ENCODE results near the gene BICDL1.
A peak's percentile ranks its signal among the peaks of the same experiment; 100 is the strongest.

Gene BICDL1

DNA sequence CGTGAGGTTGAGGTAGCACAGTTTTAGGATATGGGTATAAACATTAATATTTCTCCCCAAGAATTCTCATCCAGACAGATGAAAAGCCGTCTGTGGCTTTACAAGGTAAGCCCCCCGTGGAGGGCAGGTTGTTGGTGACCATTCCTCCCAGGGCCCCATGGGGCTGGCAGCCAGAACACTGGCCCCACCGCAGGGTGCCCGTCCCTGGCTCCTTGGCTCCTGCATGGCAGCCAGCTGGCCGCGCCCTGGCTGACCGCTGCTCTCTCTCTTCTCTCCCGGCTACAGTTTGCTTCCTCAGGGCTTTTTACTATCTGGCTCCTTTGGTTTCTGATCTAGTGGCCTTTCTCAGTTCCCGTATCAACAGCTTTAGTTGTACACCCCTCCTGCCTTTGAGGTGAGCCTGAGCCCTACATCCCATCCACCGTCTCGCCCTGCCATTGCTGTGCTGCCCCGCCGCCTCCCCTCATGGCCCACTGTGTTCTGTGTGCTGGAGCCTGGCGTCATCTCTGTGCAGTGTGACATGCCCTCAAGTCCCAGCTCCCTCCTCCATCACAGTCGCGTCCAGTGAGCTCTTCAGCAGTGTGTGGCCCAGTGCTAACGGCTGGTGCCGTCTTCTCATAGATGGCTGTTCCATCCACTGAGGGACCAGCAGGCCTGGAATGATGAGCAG is 101.7 kb downstream of the BICDL1 start:
- H3K27me3 ChIP-seq (ENCODE audit: control insufficient read depth, insufficient read depth, low read length) = no peaks in the 10 kb centered on the region
- no peaks in the 10 kb centered on the region for H3K9me3 ChIP-seq (ENCODE audit: control insufficient read depth, insufficient read depth, low read length)

DNA sequence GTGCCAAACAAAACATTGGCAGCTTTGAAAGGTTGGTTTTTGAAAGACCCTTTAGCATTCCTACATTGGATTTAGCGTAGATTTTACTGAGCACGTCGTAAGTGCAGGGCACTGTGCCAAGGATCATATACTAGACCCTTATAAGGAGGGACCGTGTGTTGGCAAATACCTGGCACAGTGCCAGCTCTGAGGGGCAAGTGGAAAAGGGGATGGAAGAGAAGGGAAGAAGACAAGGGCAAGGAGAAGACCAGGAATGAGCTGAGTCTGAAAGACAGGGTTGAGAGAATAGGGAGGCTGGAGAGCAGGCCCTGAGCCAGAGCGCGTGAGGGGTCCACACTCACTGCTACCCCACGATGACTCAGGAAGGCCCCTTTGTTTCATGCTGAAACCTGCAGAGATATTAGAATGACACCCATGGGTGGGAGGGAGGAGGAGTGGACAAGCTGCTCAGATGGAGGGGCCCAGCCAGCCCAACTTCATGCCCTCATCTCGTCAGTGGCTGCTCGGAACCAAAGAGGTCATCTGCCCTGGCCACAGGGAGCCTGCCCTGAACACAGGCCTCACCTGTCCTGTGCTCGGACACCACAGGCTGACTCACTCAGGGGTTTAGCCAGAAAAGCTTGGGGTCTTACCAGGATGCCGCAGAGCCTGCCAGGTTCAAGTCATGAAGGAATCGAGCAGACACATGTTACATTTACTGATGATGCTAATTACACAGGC is 102.5 kb downstream of the BICDL1 start:
- H3K9me3 ChIP-seq (ENCODE audit: control insufficient read depth, insufficient read depth, low read length) = no peaks in the 10 kb centered on the region
- no peaks in the 10 kb centered on the region for H3K27me3 ChIP-seq (ENCODE audit: control insufficient read depth, insufficient read depth, low read length)
- peaks cover 8% of the 10 kb centered on the region for H3K4me1 ChIP-seq (ENCODE audit: control insufficient read depth, insufficient read depth, low read length)
- peaks cover 4% of the 10 kb centered on the region for H3K36me3 ChIP-seq (ENCODE audit: control insufficient read depth, insufficient read depth, low read length)
- H3K4me3 ChIP-seq (ENCODE audit: low read depth, low read length) = no peak overlapping the region
- H3K9ac ChIP-seq (ENCODE audit: low read depth, low read length) = no peak overlapping the region

More for the DNA sequence above, 101.7 kb downstream of the BICDL1 start:
- no peak overlapping the region for H3K9ac ChIP-seq (ENCODE audit: low read depth, low read length)
- peaks cover 12% of the 10 kb centered on the region for H3K4me1 ChIP-seq (ENCODE audit: control insufficient read depth, insufficient read depth, low read length)
- no peak overlapping the region for H3K4me3 ChIP-seq (ENCODE audit: low read depth, low read length)
- H3K36me3 ChIP-seq (ENCODE audit: control insufficient read depth, insufficient read depth, low read length) = peaks cover 3% of the 10 kb centered on the region

DNA sequence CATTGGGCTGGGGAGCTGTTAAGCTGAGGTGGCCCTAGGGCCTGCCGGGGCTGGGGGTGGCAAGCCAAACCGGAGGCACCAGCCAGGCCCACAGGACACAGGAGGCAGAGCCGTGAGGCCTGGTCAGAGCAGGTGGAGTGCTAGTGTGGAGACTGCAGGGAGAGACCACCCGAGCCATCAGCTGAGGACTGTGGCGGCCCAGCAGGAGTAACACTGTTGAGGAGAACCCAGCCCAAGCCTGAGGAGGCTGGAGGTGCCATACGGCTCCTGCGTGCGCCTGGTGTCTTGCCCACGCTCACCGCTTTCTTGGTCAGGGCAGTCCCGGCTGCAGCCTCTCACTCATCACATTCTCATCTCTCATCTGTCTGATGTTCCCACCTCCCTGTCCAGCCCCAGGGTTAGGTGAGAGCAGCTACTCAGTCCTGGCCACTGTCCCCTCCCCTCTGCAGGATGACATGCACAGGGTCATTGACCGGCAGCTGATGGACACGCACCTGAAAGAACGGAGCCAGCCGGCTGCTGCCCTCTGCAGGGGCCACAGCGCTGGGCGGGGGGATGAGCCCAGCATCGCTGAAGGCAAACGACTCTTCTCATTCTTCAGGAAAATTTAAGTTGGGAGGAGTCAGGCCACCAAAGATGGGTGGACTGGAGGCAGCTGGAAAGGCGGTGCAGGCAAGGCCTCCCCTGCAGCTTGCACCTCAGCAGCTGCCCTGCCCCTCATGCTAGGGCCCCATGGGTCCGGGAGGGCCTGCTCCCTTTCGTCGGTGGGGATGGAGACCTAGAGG is 103.7 kb downstream of the BICDL1 start:
- H3K9me3 ChIP-seq (ENCODE audit: control insufficient read depth, insufficient read depth, low read length) = no peaks in the 10 kb centered on the region
- no peaks in the 10 kb centered on the region for H3K27me3 ChIP-seq (ENCODE audit: control insufficient read depth, insufficient read depth, low read length)
- H3K4me3 ChIP-seq (ENCODE audit: low read depth, low read length) = no peak overlapping the region
- H3K36me3 ChIP-seq (ENCODE audit: control insufficient read depth, insufficient read depth, low read length) = peaks cover 6% of the 10 kb centered on the region
- H3K9ac ChIP-seq (ENCODE audit: low read depth, low read length) = peak overlapping the region; percentile 47
- peaks cover 3% of the 10 kb centered on the region for H3K4me1 ChIP-seq (ENCODE audit: control insufficient read depth, insufficient read depth, low read length)

DNA sequence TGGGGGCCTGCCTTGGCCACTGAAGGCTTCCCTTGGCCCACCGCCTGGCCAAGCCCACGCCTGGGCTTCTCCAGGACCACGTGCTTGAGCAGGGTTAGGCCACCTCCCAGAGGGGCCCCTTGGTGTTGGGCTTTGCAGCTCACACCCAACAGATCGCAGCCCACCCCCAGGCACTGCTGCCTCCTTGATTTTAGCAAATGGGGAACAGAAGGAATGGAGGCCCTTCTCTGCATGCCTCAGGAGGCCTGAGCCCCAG is 104.2 kb downstream of the BICDL1 start:
- Histone ChIP-seq H3K4me1 (ENCODE audit: control insufficient read depth, insufficient read depth, low read length) (peaks cover 3% of the 10 kb centered on the region), H3K9me3 (ENCODE audit: control insufficient read depth, insufficient read depth, low read length) (no peaks in the 10 kb centered on the region), H3K27me3 (ENCODE audit: control insufficient read depth, insufficient read depth, low read length) (no peaks in the 10 kb centered on the region), H3K4me3 (ENCODE audit: low read depth, low read length) (no peak overlapping the region), H3K36me3 (ENCODE audit: control insufficient read depth, insufficient read depth, low read length) (peaks cover 9% of the 10 kb centered on the region), H3K9ac (ENCODE audit: low read depth, low read length) (peak overlapping the region; percentile 47)

DNA sequence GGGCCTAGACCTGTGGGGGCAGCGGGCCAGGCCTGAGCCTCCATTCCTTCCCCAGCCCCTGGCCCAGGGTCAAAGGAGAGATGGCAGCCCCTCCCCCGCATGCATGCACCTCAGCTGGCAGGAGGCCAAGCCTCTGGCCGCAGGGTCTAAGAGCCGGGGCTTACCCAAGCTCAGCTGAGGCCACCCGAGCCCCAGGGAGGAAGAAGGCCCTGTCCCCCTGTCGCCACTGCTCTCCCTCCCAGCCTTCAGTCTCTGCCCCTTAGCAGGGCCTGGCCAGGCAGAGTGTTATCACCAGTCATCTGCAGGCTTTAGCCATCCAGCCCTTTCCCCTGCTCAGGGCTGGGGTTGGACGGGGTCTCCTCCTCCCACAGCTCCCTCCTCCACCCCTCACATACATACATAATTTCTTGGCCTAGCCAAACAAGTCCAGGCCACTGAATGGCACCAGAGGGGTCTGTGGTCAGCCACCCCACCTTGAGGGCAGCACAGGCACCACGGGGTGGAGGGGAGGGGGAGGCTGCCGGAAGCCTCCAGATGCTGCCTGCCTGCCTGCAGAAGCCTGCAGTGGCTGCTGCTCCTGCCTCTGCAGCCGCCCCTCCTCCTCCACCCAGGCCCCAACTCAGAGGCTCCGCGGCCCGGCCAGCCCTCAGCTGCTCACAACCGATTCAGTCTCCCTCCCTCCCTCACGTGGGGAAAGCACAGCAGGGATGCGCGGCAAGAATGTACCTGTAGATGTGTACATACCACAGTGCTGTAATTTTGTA is 104.7 kb downstream of the BICDL1 start:
- peaks cover 3% of the 10 kb centered on the region for H3K4me1 ChIP-seq (ENCODE audit: control insufficient read depth, insufficient read depth, low read length)
- peak overlapping the region; percentile 60 for H3K9ac ChIP-seq (ENCODE audit: low read depth, low read length)
- peaks cover 14% of the 10 kb centered on the region for H3K36me3 ChIP-seq (ENCODE audit: control insufficient read depth, insufficient read depth, low read length)
- no peak overlapping the region for H3K4me3 ChIP-seq (ENCODE audit: low read depth, low read length)
- no peaks in the 10 kb centered on the region for H3K9me3 ChIP-seq (ENCODE audit: control insufficient read depth, insufficient read depth, low read length)
- H3K27me3 ChIP-seq (ENCODE audit: control insufficient read depth, insufficient read depth, low read length) = no peaks in the 10 kb centered on the region

DNA sequence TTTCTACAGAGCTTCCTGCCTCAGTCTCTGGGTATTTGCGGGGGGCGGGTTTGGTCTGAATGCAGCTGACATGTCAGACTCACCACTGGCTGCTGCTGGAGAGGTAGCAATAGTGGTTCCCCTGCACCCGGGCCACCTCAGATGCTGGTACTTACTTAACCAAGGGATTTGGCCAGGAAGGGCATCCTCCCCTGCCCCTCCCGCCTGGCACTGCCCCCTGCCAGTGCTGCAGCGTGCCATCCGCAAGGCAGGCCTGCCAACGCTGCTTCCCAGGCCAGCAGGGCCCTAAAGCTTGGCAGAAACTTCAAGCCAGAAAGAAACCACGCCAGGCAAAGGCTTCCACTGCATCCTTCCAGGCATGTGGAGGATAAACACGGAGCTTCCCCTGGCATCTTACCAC is 105.4 kb downstream of the BICDL1 start:
- peak overlapping the region; percentile 28 for H3K9ac ChIP-seq (ENCODE audit: low read depth, low read length)
- peaks cover 18% of the 10 kb centered on the region for H3K36me3 ChIP-seq (ENCODE audit: control insufficient read depth, insufficient read depth, low read length)
- peaks cover 3% of the 10 kb centered on the region for H3K4me1 ChIP-seq (ENCODE audit: control insufficient read depth, insufficient read depth, low read length)
- H3K27me3 ChIP-seq (ENCODE audit: control insufficient read depth, insufficient read depth, low read length) = no peaks in the 10 kb centered on the region
- no peak overlapping the region for H3K4me3 ChIP-seq (ENCODE audit: low read depth, low read length)
- no peaks in the 10 kb centered on the region for H3K9me3 ChIP-seq (ENCODE audit: control insufficient read depth, insufficient read depth, low read length)

DNA sequence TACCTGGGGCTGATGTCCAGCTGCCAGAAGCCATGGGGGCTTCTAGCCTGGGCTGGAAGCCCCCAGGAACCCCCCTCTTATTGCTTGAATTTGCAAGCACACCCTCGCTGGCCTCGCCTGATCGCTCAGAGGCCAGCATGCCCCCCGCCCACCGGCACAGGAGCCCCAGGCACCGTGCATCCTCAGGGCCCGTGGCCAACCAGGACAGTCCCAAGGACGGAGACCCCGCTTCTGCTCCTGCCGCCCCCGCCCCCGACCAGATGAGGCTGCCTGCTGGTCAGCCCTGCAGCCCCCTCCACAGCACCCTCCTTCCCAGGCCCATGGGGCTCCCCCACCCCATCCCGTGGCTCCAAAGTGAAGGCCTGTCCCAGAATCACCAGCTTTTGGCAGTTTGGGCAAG is 106.3 kb downstream of the BICDL1 start:
- Histone ChIP-seq H3K27me3 (ENCODE audit: control insufficient read depth, insufficient read depth, low read length) (no peaks in the 10 kb centered on the region), H3K4me3 (ENCODE audit: low read depth, low read length) (no peak overlapping the region), H3K9ac (ENCODE audit: low read depth, low read length) (no peak overlapping the region), H3K9me3 (ENCODE audit: control insufficient read depth, insufficient read depth, low read length) (no peaks in the 10 kb centered on the region), H3K4me1 (ENCODE audit: control insufficient read depth, insufficient read depth, low read length) (peaks cover 3% of the 10 kb centered on the region), H3K36me3 (ENCODE audit: control insufficient read depth, insufficient read depth, low read length) (peaks cover 22% of the 10 kb centered on the region)

DNA sequence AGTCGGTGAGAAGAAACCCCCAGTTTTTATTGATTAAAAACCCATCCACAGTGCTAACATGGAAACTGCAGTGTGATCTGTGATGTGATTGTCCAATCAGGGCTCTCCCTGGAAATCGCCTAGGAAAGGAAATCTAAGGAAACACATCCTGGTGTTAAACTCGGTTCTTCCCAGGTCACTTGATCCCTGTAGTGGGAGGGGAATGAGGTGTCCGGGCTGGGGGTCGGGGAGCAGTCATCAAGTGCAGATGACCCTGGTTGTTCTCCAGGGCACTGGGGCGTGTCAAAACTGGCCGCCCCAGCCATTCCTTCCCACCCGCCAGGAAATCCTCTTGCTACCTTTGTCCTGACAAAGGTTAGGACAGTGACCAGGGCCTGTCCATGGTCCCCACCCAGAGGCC is 106.7 kb downstream of the BICDL1 start:
- H3K36me3 ChIP-seq (ENCODE audit: control insufficient read depth, insufficient read depth, low read length) = peaks cover 25% of the 10 kb centered on the region

DNA sequence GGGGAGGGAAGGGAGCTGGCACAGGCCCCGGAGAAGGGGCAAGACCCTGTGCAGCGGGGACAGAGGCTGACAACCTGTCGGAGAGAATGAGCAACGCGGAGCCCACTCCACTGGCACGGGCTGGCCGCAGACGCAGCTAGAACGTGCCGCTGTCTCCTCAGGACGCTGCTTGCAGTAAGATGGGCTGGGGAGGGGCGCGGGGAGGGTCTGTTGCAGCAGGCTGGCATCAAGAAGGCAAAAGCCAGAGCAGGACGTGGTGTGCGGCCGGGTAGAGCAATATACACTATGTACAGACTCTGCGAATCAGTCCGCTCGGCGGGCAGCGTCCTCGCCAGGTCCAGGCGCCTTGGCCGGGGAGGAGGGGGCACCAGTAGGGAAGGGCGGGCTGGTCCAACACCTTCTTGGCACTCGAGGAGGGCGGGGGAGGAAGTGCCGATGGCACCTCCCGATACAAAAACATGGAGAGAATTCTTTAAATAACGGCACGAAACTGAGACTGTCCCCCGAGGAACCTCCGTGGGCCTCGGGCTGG is 107.7 kb downstream of the BICDL1 start:
- peaks cover 27% of the 10 kb centered on the region for H3K36me3 ChIP-seq (ENCODE audit: control insufficient read depth, insufficient read depth, low read length)
- no peaks in the 10 kb centered on the region for H3K27me3 ChIP-seq (ENCODE audit: control insufficient read depth, insufficient read depth, low read length)
- H3K9ac ChIP-seq (ENCODE audit: low read depth, low read length) = no peak overlapping the region

More for the DNA sequence above, 106.7 kb downstream of the BICDL1 start:
- Histone ChIP-seq H3K27me3 (ENCODE audit: control insufficient read depth, insufficient read depth, low read length) (no peaks in the 10 kb centered on the region), H3K9me3 (ENCODE audit: control insufficient read depth, insufficient read depth, low read length) (no peaks in the 10 kb centered on the region), H3K9ac (ENCODE audit: low read depth, low read length) (no peak overlapping the region), H3K4me3 (ENCODE audit: low read depth, low read length) (no peak overlapping the region), H3K4me1 (ENCODE audit: control insufficient read depth, insufficient read depth, low read length) (peaks cover 3% of the 10 kb centered on the region)

DNA sequence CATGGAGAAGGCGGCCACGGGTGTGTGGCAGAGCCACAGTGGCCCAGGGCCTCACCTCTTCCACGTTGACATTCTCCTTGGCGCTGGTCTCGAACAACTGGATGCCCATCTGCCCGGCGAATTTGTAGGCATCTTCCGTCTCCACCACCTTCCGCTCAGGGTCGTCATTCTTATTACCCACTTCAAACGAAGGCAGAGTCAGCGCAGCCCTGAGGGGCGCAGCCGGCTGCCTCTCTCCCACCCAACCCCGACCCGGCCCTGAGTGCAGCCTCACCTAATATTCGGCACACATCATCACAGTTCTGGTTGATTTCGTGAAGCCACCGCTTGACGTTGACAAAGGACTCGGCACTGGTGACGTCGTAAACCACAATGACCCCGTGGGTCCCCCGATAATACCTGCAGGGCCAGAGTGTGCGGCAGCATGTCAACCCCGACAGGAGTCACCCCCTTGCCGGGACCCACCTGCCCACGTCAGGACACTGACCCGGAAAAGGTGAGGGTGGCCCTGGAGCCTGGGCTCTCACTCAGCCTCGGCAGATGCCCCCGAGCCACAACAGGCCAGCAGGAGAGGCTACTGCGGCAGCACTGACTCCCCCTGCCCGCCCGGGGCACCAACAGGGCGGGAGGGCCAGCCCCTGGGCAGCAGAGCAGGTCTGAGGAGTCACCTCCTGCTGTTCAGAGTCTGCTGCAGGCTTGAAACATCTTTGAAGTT is 109.9 kb downstream of the BICDL1 start:
- peaks cover 37% of the 10 kb centered on the region for H3K36me3 ChIP-seq (ENCODE audit: control insufficient read depth, insufficient read depth, low read length)
- H3K4me1 ChIP-seq (ENCODE audit: control insufficient read depth, insufficient read depth, low read length) = peaks cover 3% of the 10 kb centered on the region

More for the DNA sequence above, 107.7 kb downstream of the BICDL1 start:
- Histone ChIP-seq H3K4me1 (ENCODE audit: control insufficient read depth, insufficient read depth, low read length) (peaks cover 3% of the 10 kb centered on the region), H3K9me3 (ENCODE audit: control insufficient read depth, insufficient read depth, low read length) (no peaks in the 10 kb centered on the region), H3K4me3 (ENCODE audit: low read depth, low read length) (no peak overlapping the region)

DNA sequence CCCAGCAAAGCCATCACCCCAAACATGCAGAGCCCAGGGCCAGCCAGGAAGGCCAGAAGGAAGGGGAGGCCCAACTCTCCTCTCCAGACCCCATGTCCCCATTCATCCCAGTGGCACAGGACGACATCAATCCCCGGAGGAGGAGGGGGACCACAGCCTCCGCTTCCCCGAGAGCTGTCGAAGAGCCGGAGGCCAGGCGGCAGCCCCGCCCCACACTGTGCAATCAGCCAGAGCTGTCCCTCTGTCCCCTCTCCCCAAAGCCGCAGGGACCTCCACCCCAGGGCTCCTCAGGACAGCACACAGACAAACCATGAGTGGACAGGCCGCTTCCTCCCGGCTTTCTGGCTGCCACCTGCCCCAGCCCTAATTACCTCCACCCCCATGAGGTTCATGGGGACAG is 110.7 kb downstream of the BICDL1 start:
- H3K4me1 ChIP-seq (ENCODE audit: control insufficient read depth, insufficient read depth, low read length) = peaks cover under 1% of the 10 kb centered on the region
- peaks cover 38% of the 10 kb centered on the region for H3K36me3 ChIP-seq (ENCODE audit: control insufficient read depth, insufficient read depth, low read length)
- H3K4me3 ChIP-seq (ENCODE audit: low read depth, low read length) = no peak overlapping the region

More for the DNA sequence above, 109.9 kb downstream of the BICDL1 start:
- H3K9ac ChIP-seq (ENCODE audit: low read depth, low read length) = no peak overlapping the region
- H3K4me3 ChIP-seq (ENCODE audit: low read depth, low read length) = no peak overlapping the region
- H3K9me3 ChIP-seq (ENCODE audit: control insufficient read depth, insufficient read depth, low read length) = no peaks in the 10 kb centered on the region
- H3K27me3 ChIP-seq (ENCODE audit: control insufficient read depth, insufficient read depth, low read length) = no peaks in the 10 kb centered on the region

More for the DNA sequence above, 110.7 kb downstream of the BICDL1 start:
- H3K9me3 ChIP-seq (ENCODE audit: control insufficient read depth, insufficient read depth, low read length) = no peaks in the 10 kb centered on the region
- H3K27me3 ChIP-seq (ENCODE audit: control insufficient read depth, insufficient read depth, low read length) = no peaks in the 10 kb centered on the region
- no peak overlapping the region for H3K9ac ChIP-seq (ENCODE audit: low read depth, low read length)
